HG03354 (cell line): Measurements from ENCODE around the gene REX1BD.
"Not testable (repeated sequence)": the region's sequence is repeated elsewhere in the genome, so short reads cannot be mapped to it uniquely, and the experiment has no call there.

Source experiments
- ATAC-seq: cut with Tn5 transposase; IDR thresholded peaks from one replicate; pipeline ENCODE4 v1.9.1; 2021; ENCODE audit warnings: mild to moderate bottlenecking; ENCODE audit not compliant: unreplicated experiment, poor library complexity, severe bottlenecking

REX1BD gene

GRCh38 chr19:18597809-18598660 is 9.4 kb downstream of the REX1BD start:
- ATAC-seq, result no peak

- ATAC-seq, result no peak
These were observed 10.9 kb downstream of the REX1BD start for GRCh38 chr19:18599485-18599884.

- ATAC-seq, result not testable (repeated sequence)
These were observed 12.2 kb downstream of the REX1BD start for GRCh38 chr19:18600692-18601397.

DNA sequence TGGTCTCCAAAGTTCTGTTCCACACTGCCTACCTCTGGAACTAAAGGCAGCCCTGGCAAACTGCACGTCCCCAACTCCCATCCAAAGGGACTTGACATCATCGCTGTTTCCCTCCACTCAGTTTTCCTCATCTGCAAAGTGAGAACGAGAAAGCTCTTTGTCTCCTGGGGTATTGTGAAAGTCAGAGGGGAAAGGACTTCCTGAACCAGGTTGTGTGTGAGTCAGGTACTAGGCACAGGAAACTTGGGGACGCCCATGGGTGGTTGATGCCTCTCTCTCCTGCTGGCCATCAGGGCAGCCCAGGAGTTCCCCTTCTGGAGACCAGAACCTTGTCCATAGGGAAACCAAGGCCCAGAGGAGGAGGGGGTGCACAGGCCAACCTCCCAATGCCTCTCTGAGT is 13.3 kb downstream of the REX1BD start:
- ATAC-seq, result no peak

DNA sequence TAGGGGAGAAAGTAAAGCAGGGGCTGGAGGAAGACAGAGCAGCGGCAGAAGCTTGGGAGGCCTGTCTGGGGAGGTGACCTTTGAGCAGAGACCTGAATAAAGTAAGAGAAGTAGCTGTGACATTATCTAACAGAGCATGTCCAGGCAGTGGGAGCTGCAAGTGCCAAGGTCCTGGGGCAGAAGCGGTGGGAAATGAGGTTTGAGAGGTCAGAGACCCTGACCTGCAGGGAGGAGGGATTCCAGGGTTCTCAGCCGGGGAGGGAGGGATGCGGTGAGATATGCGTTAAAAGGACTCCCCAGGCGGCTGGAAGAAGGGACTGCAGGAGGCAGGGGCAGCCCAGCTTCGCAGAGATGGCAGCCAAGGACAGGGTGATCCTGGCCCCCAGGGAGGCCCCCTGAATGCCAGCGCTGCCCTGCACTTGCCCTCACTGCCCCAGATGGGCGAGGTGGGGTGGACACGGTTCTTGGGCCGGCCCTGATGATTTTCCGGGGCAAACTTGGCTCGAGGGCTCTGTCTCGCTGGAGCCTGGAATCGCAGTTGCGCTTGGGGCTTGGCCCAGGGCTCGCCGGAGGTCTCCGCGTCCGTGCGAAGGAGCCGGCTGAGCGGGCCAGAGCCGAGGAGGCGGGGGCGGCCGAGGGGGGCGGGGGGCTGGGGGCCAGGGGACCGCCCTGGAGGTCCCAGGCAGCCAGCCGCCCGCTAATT is 14.8 kb downstream of the REX1BD start:
- ATAC-seq, result no peak

GRCh38 chr19:18603958-18604819 is 15.6 kb downstream of the REX1BD start:
- no peak for ATAC-seq

GRCh38 chr19:18604820-18605159 is 16.2 kb downstream of the REX1BD start:
- ATAC-seq, result no peak

GRCh38 chr19:18605196-18605545 is 16.6 kb downstream of the REX1BD start:
- no peak for ATAC-seq

- ATAC-seq, result no peak
These were observed 17.1 kb downstream of the REX1BD start for GRCh38 chr19:18605546-18606280.

DNA sequence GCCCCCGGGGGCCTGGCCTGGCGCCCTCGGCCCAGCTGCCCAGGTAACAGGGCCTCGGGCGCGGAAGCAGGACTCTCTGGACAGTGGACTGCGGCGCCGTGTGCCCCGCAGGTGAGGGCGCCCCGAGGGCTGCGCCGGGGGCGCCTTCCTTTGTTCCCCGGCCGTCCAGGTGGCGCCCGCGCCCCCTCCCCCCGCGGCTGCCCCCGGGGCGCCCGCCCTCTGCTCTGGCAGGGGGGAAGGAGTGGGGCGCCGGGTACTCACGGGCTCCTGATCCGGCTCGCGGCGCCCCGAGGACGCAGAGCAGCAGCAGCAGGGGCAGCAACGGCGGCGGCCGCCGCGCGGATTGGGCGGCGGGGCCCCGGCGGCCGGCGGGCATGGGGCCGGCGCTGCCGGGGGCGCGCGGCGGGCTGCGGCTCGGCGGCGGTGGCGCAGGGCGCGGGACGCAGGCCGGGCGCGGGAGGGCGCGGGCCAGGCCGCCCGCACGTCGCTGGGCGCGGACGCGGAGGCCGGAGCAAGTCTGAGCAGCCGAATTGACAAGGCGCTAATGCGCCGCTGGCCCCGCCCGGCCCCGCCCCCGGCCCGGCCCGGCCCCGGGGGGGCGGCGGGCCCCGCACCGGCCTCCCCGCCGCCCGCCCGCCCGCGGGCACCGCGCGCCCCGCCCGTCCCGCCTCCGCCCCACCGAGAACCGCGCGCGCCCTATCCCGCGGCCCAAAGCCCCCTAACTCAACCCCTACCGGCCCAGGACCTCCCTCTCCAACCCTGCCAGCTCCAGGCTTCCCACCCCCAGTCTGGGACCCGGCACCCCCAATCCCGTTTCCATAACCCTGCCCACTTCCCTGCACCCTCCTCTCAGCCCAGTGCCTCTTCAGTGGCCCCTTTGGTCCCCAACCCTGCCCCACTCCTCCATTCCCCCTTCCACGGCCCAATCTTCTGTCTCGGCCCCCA is 18.0 kb downstream of the REX1BD start, which contains the start of gene CRLF1:
Gene CRLF1 (minus strand): TSS at position 519 of the 945 bp plus-strand sequence. CDS start 143 bp downstream, at position 376.
- ATAC-seq, result no peak

- ATAC-seq, result no peak
These were observed 18.9 kb downstream of the REX1BD start for GRCh38 chr19:18607226-18608101.

- no peak for ATAC-seq
These were observed 19.7 kb downstream of the REX1BD start for GRCh38 chr19:18608102-18608804.

DNA sequence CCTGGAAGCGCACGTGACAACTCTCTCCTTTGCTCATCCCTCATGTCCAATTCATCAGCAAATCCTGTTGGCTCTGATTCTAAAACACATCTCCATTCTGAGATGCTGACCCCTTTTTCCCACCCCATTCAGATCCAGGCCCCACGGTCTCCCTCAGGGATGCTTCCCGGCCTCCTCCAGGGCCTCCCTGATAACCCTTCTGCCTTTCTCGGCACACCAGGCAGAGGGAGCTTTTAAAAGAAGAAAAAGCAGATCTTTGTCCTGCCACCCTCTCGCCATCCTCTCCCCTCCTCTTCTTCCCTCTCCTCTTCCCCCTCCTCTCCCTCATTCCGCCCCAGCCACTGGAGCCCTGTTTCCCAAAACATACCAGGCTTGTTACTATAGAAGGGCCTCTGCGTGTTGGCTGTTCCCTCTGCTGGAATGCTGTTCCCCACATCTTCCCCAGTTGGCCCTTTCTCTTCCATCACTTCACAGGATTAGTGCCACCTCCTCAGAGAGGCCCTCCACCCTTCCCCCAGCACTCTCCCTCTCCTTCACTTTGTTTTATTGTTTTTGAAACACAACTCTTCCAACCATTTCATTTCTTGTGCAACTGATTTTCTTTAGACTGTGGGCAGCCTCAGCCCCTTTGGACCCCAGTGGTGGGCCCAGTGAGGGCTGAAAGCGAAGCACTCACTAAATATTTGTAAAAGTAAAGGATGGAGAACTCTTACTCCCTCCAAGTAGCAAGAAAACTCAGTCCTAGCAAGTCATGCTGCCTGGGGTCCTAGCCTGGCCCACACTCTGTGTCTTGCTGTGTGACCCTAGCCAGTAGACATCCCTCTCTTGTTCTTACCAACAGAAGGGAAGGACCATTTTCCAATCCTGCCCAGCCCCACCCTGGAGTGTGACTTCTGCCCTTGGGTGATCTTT is 20.5 kb downstream of the REX1BD start:
- no peak for ATAC-seq

- no peak for ATAC-seq
These were observed 21.1 kb downstream of the REX1BD start for GRCh38 chr19:18609717-18610051.

GRCh38 chr19:18610245-18610555 is 21.6 kb downstream of the REX1BD start:
- no peak for ATAC-seq
